Endometrium (tissue), 2 donors: Measurements from ENCODE around the gene NEMP2.

Experiments
- FAIRE-seq: peaks from 2 replicates; lab custom pipeline; 2012; peaks lifted over from hg19 to GRCh38; lab: Jason Lieb, UNC
- donor health status: control.
- donor health status: control.

The NEMP2 gene

GRCh38 chr2:190534310-190535120 lies at the start of gene NEMP2:
Gene NEMP2 (minus strand): TSS chr2:190534722. CDS start chr2:190534655, 67 bp downstream.
- FAIRE-seq = no peak

GRCh38 chr2:190583507-190584337 lies 49.2 kb upstream of the NEMP2 start:
- FAIRE-seq = no peak

GRCh38 chr2:190582736-190583506 lies 48.4 kb upstream of the NEMP2 start:
- FAIRE-seq = no peak

GRCh38 chr2:190582019-190582418 lies 47.5 kb upstream of the NEMP2 start:
- FAIRE-seq = no peak

GRCh38 chr2:190579915-190580846 lies 45.7 kb upstream of the NEMP2 start:
- no peak for FAIRE-seq

- FAIRE-seq = peak; percentile 61
These were observed 44.5 kb upstream of the NEMP2 start for GRCh38 chr2:190579058-190579410.

- no peak for FAIRE-seq
These were observed 43.9 kb upstream of the NEMP2 start for GRCh38 chr2:190578158-190579057.

- FAIRE-seq = no peak
These were observed 42.1 kb upstream of the NEMP2 start for GRCh38 chr2:190576573-190576972.

GRCh38 chr2:190575263-190575662 lies 40.7 kb upstream of the NEMP2 start:
- FAIRE-seq = no peak

GRCh38 chr2:190574169-190574568 lies 39.6 kb upstream of the NEMP2 start:
- FAIRE-seq = no peak

GRCh38 chr2:190572246-190572645 lies 37.7 kb upstream of the NEMP2 start:
- no peak for FAIRE-seq

- no peak for FAIRE-seq
These were observed 37.2 kb upstream of the NEMP2 start for GRCh38 chr2:190571686-190572085.

GRCh38 chr2:190570871-190571270 lies 36.3 kb upstream of the NEMP2 start:
- FAIRE-seq = no peak

GRCh38 chr2:190569994-190570755 lies 35.7 kb upstream of the NEMP2 start:
- FAIRE-seq = no peak

- no peak for FAIRE-seq
These were observed 30.3 kb upstream of the NEMP2 start for GRCh38 chr2:190564838-190565237.

- FAIRE-seq = no peak
These were observed 29.1 kb upstream of the NEMP2 start for GRCh38 chr2:190563646-190564045.

- no peak for FAIRE-seq
These were observed 28.6 kb upstream of the NEMP2 start for GRCh38 chr2:190563109-190563508.

- FAIRE-seq = no peak
These were observed 27.6 kb upstream of the NEMP2 start for GRCh38 chr2:190562121-190562520.

- no peak for FAIRE-seq
These were observed 26.6 kb upstream of the NEMP2 start for GRCh38 chr2:190561094-190561493.
